Measurements from ENCODE around the gene CPNE5. TPM values are rescaled to one million over a fixed set of nuclear protein-coding genes. Genes with fewer than 3 reads are reported as not detected.

The CPNE5 gene
- total RNA-seq, 1 experiment from 2014 or later: not detected

- Mint-ChIP-seq H3K36me3 (ENCODE audit: insufficient read depth, unreplicated experiment) (no peaks in the 10 kb centered on the region), H3K4me3 (ENCODE audit: unreplicated experiment) (no peak overlapping the region), H3K9me3 (ENCODE audit: unreplicated experiment) (no peaks in the 10 kb centered on the region), H3K27me3 (ENCODE audit: insufficient read depth, unreplicated experiment) (no peaks in the 10 kb centered on the region), H3K4me1 (ENCODE audit: low read depth, unreplicated experiment) (no peaks in the 10 kb centered on the region), H3K27ac (ENCODE audit: unreplicated experiment) (no peak overlapping the region)
- BruUV-seq (replicated peaks): no TSS peak
- Histone ChIP-seq H3K9me3 (no peaks in the 10 kb centered on the region), H3K4me1 (no peaks in the 10 kb centered on the region), H3K36me3 (ENCODE audit: control insufficient read depth, insufficient read depth, low read length) (no peaks in the 10 kb centered on the region), H3K4me3 (ENCODE audit: low read depth, low read length) (no peak overlapping the region), H3K27me3 (replicated peaks; ENCODE audit: control insufficient read depth, insufficient read depth, low read length) (no peaks in the 10 kb centered on the region)
- no peak for DNase-seq
- no peak for TF ChIP-seq CTCF (IDR thresholded peaks at IDR 0.05; ENCODE audit: insufficient read depth in 1 of 2, low read depth in 1 of 2, low read length in 1 of 2, severe bottlenecking in 1 of 2, unreplicated experiment in 1 of 2)
- ChIA-PET POLR2A (no interaction called here), CTCF (no interaction called here)
- intact Hi-C loops (cut with micrococcal nuclease; ENCODE audit: unreplicated experiment): no loop called here
Measured at GRCh38 chr6:36807143-36807542, 32.1 kb downstream of the CPNE5 start.

GRCh38 chr6:36805917-36806316 lies 33.3 kb downstream of the CPNE5 start:
- no peak for DNase-seq
- Mint-ChIP-seq H3K27ac (ENCODE audit: unreplicated experiment) (no peak overlapping the region), H3K9me3 (ENCODE audit: unreplicated experiment) (no peaks in the 10 kb centered on the region), H3K36me3 (ENCODE audit: insufficient read depth, unreplicated experiment) (no peaks in the 10 kb centered on the region), H3K4me3 (ENCODE audit: unreplicated experiment) (no peak overlapping the region), H3K4me1 (ENCODE audit: low read depth, unreplicated experiment) (no peaks in the 10 kb centered on the region), H3K27me3 (ENCODE audit: insufficient read depth, unreplicated experiment) (no peaks in the 10 kb centered on the region)
- BruUV-seq (replicated peaks): no TSS peak
- intact Hi-C loops (cut with micrococcal nuclease; ENCODE audit: unreplicated experiment): no loop called here
- ChIA-PET CTCF (interaction anchor here (1.2 to 1.4 kb wide), 2 partner anchors 46 to 47 kb away, joined by 6 to 7 read pairs; no protein-coding TSS in a partner anchor), POLR2A (no interaction called here)
- Histone ChIP-seq H3K27me3 (replicated peaks; ENCODE audit: control insufficient read depth, insufficient read depth, low read length) (no peaks in the 10 kb centered on the region), H3K36me3 (ENCODE audit: control insufficient read depth, insufficient read depth, low read length) (no peaks in the 10 kb centered on the region), H3K4me1 (no peaks in the 10 kb centered on the region), H3K9me3 (no peaks in the 10 kb centered on the region), H3K4me3 (ENCODE audit: low read depth, low read length) (no peak overlapping the region)
- TF ChIP-seq CTCF (IDR thresholded peaks at IDR 0.05; ENCODE audit: insufficient read depth in 1 of 2, low read depth in 1 of 2, low read length in 1 of 2, severe bottlenecking in 1 of 2, unreplicated experiment in 1 of 2): no peak

- BruUV-seq (replicated peaks): no TSS peak
- no peak for TF ChIP-seq CTCF (IDR thresholded peaks at IDR 0.05; ENCODE audit: insufficient read depth in 1 of 2, low read depth in 1 of 2, low read length in 1 of 2, severe bottlenecking in 1 of 2, unreplicated experiment in 1 of 2)
- Mint-ChIP-seq H3K27me3 (ENCODE audit: insufficient read depth, unreplicated experiment) (no peaks in the 10 kb centered on the region), H3K27ac (ENCODE audit: unreplicated experiment) (no peak overlapping the region), H3K9me3 (ENCODE audit: unreplicated experiment) (no peaks in the 10 kb centered on the region), H3K4me1 (ENCODE audit: low read depth, unreplicated experiment) (no peaks in the 10 kb centered on the region), H3K36me3 (ENCODE audit: insufficient read depth, unreplicated experiment) (no peaks in the 10 kb centered on the region), H3K4me3 (ENCODE audit: unreplicated experiment) (no peak overlapping the region)
- POLR2A ChIA-PET: no interaction called here
- Histone ChIP-seq H3K27me3 (replicated peaks; ENCODE audit: control insufficient read depth, insufficient read depth, low read length) (no peaks in the 10 kb centered on the region), H3K4me3 (ENCODE audit: low read depth, low read length) (no peak overlapping the region), H3K4me1 (no peaks in the 10 kb centered on the region), H3K9me3 (no peaks in the 10 kb centered on the region), H3K36me3 (ENCODE audit: control insufficient read depth, insufficient read depth, low read length) (no peaks in the 10 kb centered on the region)
- no peak for DNase-seq
- intact Hi-C loops (cut with micrococcal nuclease; ENCODE audit: unreplicated experiment): no loop called here
- CTCF ChIA-PET: interaction anchor here (1.2 to 1.4 kb wide), 2 partner anchors 46 to 47 kb away, joined by 6 to 7 read pairs; no protein-coding TSS in a partner anchor
Measured at GRCh38 chr6:36805096-36805797, 34.0 kb downstream of the CPNE5 start.
